ENCODE results near the gene HSP90B1. TPM values are rescaled to one million over a fixed set of nuclear protein-coding genes. Genes with fewer than 3 reads are reported as not detected.

The HSP90B1 gene
- total RNA-seq, 2 donors from 2014 or later: 300 to 652 TPM

GRCh38 chr12:103958621-103959020 is 28.4 kb downstream of the HSP90B1 start:
- Histone ChIP-seq H3K27me3 (replicated peaks; ENCODE audit: insufficient read depth) (no peaks in the 10 kb centered on the region), H3K4me3 (no peak overlapping the region), H3K27ac (no peak overlapping the region), H3K36me3 (no peaks in the 10 kb centered on the region), H3K9me3 (no peaks in the 10 kb centered on the region), H3K4me1 (replicated peaks) (peaks cover 4% of the 10 kb centered on the region)
- no peak for DNase-seq (ENCODE audit: low spot score)
- intact Hi-C loops (cut with DNase I): no loop called here
- no peak for TF ChIP-seq POLR2AphosphoS5 (IDR thresholded peaks at IDR 0.05)
- TF ChIP-seq POLR2A (IDR thresholded peaks at IDR 0.05): no peak
- no peak for TF ChIP-seq CTCF (IDR thresholded peaks at IDR 0.05)
- 69% methylated on average over 1 of the region's 1 CpG for WGBS

- Histone ChIP-seq H3K9me3 (no peaks in the 10 kb centered on the region), H3K27ac (no peak overlapping the region), H3K4me3 (no peak overlapping the region), H3K27me3 (replicated peaks; ENCODE audit: insufficient read depth) (no peaks in the 10 kb centered on the region), H3K36me3 (no peaks in the 10 kb centered on the region), H3K4me1 (replicated peaks) (peaks cover 4% of the 10 kb centered on the region)
- 74% methylated on average over 7 of the region's 7 CpGs for WGBS
- no peak for DNase-seq (ENCODE audit: low spot score)
- intact Hi-C loops (cut with DNase I): loop anchor here (10.0 kb wide), 1 partner anchor 144 kb away; no protein-coding TSS in a partner anchor
- TF ChIP-seq POLR2AphosphoS5 (IDR thresholded peaks at IDR 0.05) (no peak), POLR2A (IDR thresholded peaks at IDR 0.05) (no peak), CTCF (IDR thresholded peaks at IDR 0.05) (no peak)
These were observed 30.5 kb downstream of the HSP90B1 start for GRCh38 chr12:103960616-103961227.

- DNase-seq (ENCODE audit: low spot score): no peak
- no peaks in the 10 kb centered on the region for H3K27me3 ChIP-seq (replicated peaks; ENCODE audit: insufficient read depth)
- H3K4me3 ChIP-seq: no peak overlapping the region
- WGBS: 21% methylated on average over 1 of the region's 1 CpG
- H3K9me3 ChIP-seq: no peaks in the 10 kb centered on the region
- peaks cover 4% of the 10 kb centered on the region for H3K4me1 ChIP-seq (replicated peaks)
- TF ChIP-seq CTCF (IDR thresholded peaks at IDR 0.05) (no peak), POLR2A (IDR thresholded peaks at IDR 0.05) (no peak), POLR2AphosphoS5 (IDR thresholded peaks at IDR 0.05) (no peak)
- no peak overlapping the region for H3K27ac ChIP-seq
- no peaks in the 10 kb centered on the region for H3K36me3 ChIP-seq
- intact Hi-C loops (cut with DNase I): loop anchor here (10.0 kb wide), 1 partner anchor 142 kb away; no protein-coding TSS in a partner anchor
These were observed 32.3 kb downstream of the HSP90B1 start for GRCh38 chr12:103962493-103962892.

GRCh38 chr12:103964805-103965204 is 34.6 kb downstream of the HSP90B1 start:
- WGBS: 10% methylated on average over 3 of the region's 3 CpGs
- no peaks in the 10 kb centered on the region for H3K9me3 ChIP-seq

More at GRCh38 chr12:103964805-103965204, 34.6 kb downstream of the HSP90B1 start:
- Histone ChIP-seq H3K4me3 (peak overlapping the region; percentile 76 to 83), H3K27me3 (replicated peaks; ENCODE audit: insufficient read depth) (no peaks in the 10 kb centered on the region), H3K36me3 (no peaks in the 10 kb centered on the region), H3K27ac (peak overlapping the region; percentile 88 to 90), H3K4me1 (replicated peaks) (peaks cover 4% of the 10 kb centered on the region)
- intact Hi-C loops (cut with DNase I): loop anchor here (5.0 to 10.0 kb wide), 2 partner anchors 97 to 140 kb away; partner anchors contain the start of gene HCFC2
- DNase-seq (ENCODE audit: low spot score): no peak
- TF ChIP-seq POLR2AphosphoS5 (IDR thresholded peaks at IDR 0.05) (no peak), CTCF (IDR thresholded peaks at IDR 0.05) (no peak), POLR2A (IDR thresholded peaks at IDR 0.05) (no peak)
